HG02870 (cell line): ENCODE measurements around the gene CBFA2T2.
"Not testable (repeated sequence)": the region's sequence is repeated elsewhere in the genome, so short reads cannot be mapped to it uniquely, and the experiment has no call there.

ENCODE experiments used
- ATAC-seq: cut with Tn5 transposase; IDR thresholded peaks from one replicate; pipeline ENCODE4 v1.9.1; 2021; ENCODE audit warnings: mild to moderate bottlenecking, moderate library complexity; ENCODE audit not compliant: unreplicated experiment

The CBFA2T2 gene

GRCh38 chr20:33490023-33490933 lies at the start of gene CBFA2T2:
Gene CBFA2T2, plus strand, starts transcription at chr20:33490096. Its CDS starts 172 bp downstream, at chr20:33490268.
- ATAC-seq, result peak; percentile 53

- not testable (repeated sequence) for ATAC-seq
Observed at GRCh38 chr20:33440562-33440961, 49.3 kb upstream of the CBFA2T2 start.

- no peak for ATAC-seq
Observed at GRCh38 chr20:33441142-33441955, 48.5 kb upstream of the CBFA2T2 start.

GRCh38 chr20:33442136-33443005 lies 47.5 kb upstream of the CBFA2T2 start:
- no peak for ATAC-seq

GRCh38 chr20:33443006-33443511 lies 46.8 kb upstream of the CBFA2T2 start:
- ATAC-seq, result peak; percentile 26

GRCh38 chr20:33443512-33444239 lies 46.2 kb upstream of the CBFA2T2 start, which contains the start of gene SNTA1:
Gene SNTA1, minus strand, starts transcription at chr20:33443763. Its CDS starts 143 bp downstream, at chr20:33443620.
- ATAC-seq, result peak; percentile 74

GRCh38 chr20:33444797-33445560 lies 44.9 kb upstream of the CBFA2T2 start:
- ATAC-seq, result no peak

- no peak for ATAC-seq
Observed at GRCh38 chr20:33445881-33446625, 43.8 kb upstream of the CBFA2T2 start.

GRCh38 chr20:33450867-33451266 lies 39.0 kb upstream of the CBFA2T2 start:
- no peak for ATAC-seq

- ATAC-seq, result peak; percentile 63
Observed at GRCh38 chr20:33456916-33457642, 32.8 kb upstream of the CBFA2T2 start.

- no peak for ATAC-seq
Observed at GRCh38 chr20:33459599-33459998, 30.3 kb upstream of the CBFA2T2 start.

GRCh38 chr20:33460711-33461110 lies 29.2 kb upstream of the CBFA2T2 start:
- no peak for ATAC-seq

- ATAC-seq, result no peak
Observed at GRCh38 chr20:33463332-33464101, 26.4 kb upstream of the CBFA2T2 start.

GRCh38 chr20:33464759-33465158 lies 25.1 kb upstream of the CBFA2T2 start:
- not testable (repeated sequence) for ATAC-seq

GRCh38 chr20:33465481-33466302 lies 24.2 kb upstream of the CBFA2T2 start:
- no peak for ATAC-seq

- no peak for ATAC-seq
Observed at GRCh38 chr20:33466303-33466646, 23.6 kb upstream of the CBFA2T2 start.
